HepG2 (cell line): ENCODE data around the gene KCNK7. TPM values are rescaled to one million over a fixed set of nuclear protein-coding genes. Genes with fewer than 3 reads are reported as not detected.

ENCODE experiments used
- ATF2 ChIP-seq: sonication (generic); formaldehyde crosslinking; IDR thresholded peaks from 2 replicates; pipeline ENCODE4 v1.4.0; 2020; ENCODE audit warnings: missing genetic modification reagents
- BCLAF1 ChIP-seq: fragments of 450-650 bp; IDR thresholded peaks from 2 replicates; pipeline ENCODE4 v1.6.1; 2017; ENCODE audit warnings: mild to moderate bottlenecking
- CBX2 ChIP-seq, 2 experiments: fragments of 200-600 bp in 1 of 2; sonication (generic); formaldehyde crosslinking in 1 of 2; IDR thresholded peaks; 2 replicates each; pipeline versions ENCODE4 v1.7.0 to v1.8.1; 2018 to 2022; ENCODE audit warnings: low read depth in 2 of 2, low read length in 1 of 2, mild to moderate bottlenecking in 1 of 2, missing genetic modification reagents in 1 of 2
- CC2D1A ChIP-seq: sonication (generic); formaldehyde crosslinking; IDR thresholded peaks from 2 replicates; pipeline ENCODE4 v1.8.1; 2023; ENCODE audit warnings: mild to moderate bottlenecking, missing genetic modification reagents
- DMAP1 ChIP-seq: IDR thresholded peaks from 2 replicates; pipeline ENCODE4 v1.6.1; 2016
- FOXK2 ChIP-seq: fragments of 450-650 bp; IDR thresholded peaks from 2 replicates; pipeline ENCODE4 v1.6.1; 2016
- HNF4A ChIP-seq: sonication (generic); formaldehyde crosslinking; IDR thresholded peaks from 2 replicates; pipeline ENCODE4 v1.4.0; 2020; ENCODE audit warnings: missing genetic modification reagents
- KAT7 ChIP-seq: IDR thresholded peaks from 2 replicates; pipeline ENCODE4 v1.6.1; 2018; ENCODE audit warnings: borderline replicate concordance, missing compliant biosample characterization
- MAFK ChIP-seq, 2 experiments: IDR thresholded peaks in 1 of 2; conservative IDR thresholded peaks in 1 of 2; 2 replicates each; pipeline ENCODE4 v1.6.1; 2011; ENCODE audit warnings: improper control_type of control experiment in 2 of 2, low read length in 2 of 2
- NPAS2 ChIP-seq: sonication (generic); formaldehyde crosslinking; IDR thresholded peaks from 2 replicates; pipeline ENCODE4 v1.8.0; 2022; ENCODE audit warnings: mild to moderate bottlenecking, missing genetic modification reagents, borderline replicate concordance
- RBAK ChIP-seq: sonication (generic); formaldehyde crosslinking; IDR thresholded peaks from 2 replicates; pipeline ENCODE4 v1.5.1; 2020; ENCODE audit warnings: mild to moderate bottlenecking, missing genetic modification reagents
- SP140L ChIP-seq: sonication (generic); formaldehyde crosslinking; IDR thresholded peaks from 2 replicates; pipeline ENCODE4 v1.4.0; 2020; ENCODE audit warnings: missing genetic modification reagents, borderline replicate concordance
- TBL1XR1 ChIP-seq: fragments of 150-350 bp; IDR thresholded peaks from 2 replicates; pipeline ENCODE4 v1.6.1; 2014; ENCODE audit warnings: borderline replicate concordance, low read length; ENCODE audit not compliant: partially characterized antibody
- THRA ChIP-seq: sonication (generic); formaldehyde crosslinking; IDR thresholded peaks from 2 replicates; pipeline ENCODE4 v1.4.0; 2020; ENCODE audit warnings: missing genetic modification reagents, borderline replicate concordance
- USF2 ChIP-seq, 2 experiments: sonication (generic) in 1 of 2; formaldehyde crosslinking in 1 of 2; IDR thresholded peaks; 2 replicates each; pipeline versions ENCODE4 v1.5.1 to v1.6.1; 2011 to 2020; ENCODE audit warnings: borderline replicate concordance in 1 of 2, low read depth in 1 of 2, low read length in 1 of 2, mild to moderate bottlenecking in 1 of 2, missing genetic modification reagents in 1 of 2, moderate library complexity in 1 of 2
- ZKSCAN8 ChIP-seq: IDR thresholded peaks from 2 replicates; pipeline ENCODE4 v1.6.1; 2016; ENCODE audit warnings: borderline replicate concordance, missing genetic modification reagents, missing compliant biosample characterization
- ZNF121 ChIP-seq: sonication (generic); formaldehyde crosslinking; IDR thresholded peaks from 2 replicates; pipeline ENCODE4 v1.5.0; 2020; ENCODE audit warnings: mild to moderate bottlenecking, missing genetic modification reagents
- ZNF143 ChIP-seq: sonication (generic); formaldehyde crosslinking; IDR thresholded peaks from 2 replicates; pipeline ENCODE4 v1.4.0; 2020; ENCODE audit warnings: missing genetic modification reagents
- ZNF256 ChIP-seq: sonication (generic); formaldehyde crosslinking; conservative IDR thresholded peaks from 2 replicates; pipeline ENCODE4 v1.4.0; 2020; ENCODE audit warnings: missing genetic modification reagents
- ZNF276 ChIP-seq: sonication (generic); formaldehyde crosslinking; IDR thresholded peaks from 2 replicates; pipeline ENCODE4 v1.4.0; 2020; ENCODE audit warnings: mild to moderate bottlenecking, low read depth, missing genetic modification reagents
- ZNF547 ChIP-seq: sonication (generic); formaldehyde crosslinking; IDR thresholded peaks from 2 replicates; pipeline ENCODE4 v1.5.1; 2020; ENCODE audit warnings: mild to moderate bottlenecking, missing genetic modification reagents
- polyA plus RNA-seq, 8 experiments: library from polyadenylated mRNA; depleted of rRNA in 3 of 8; stranded (reverse) in 7 of 8; unstranded in 1 of 8; fragments of >200 nt; fragmentation: Illumina TruSeq in 4 of 8; extraction: Trizol in 4 of 8; gene quantifications; 2 replicates each; pipeline versions ENCODE4 v1.2.1 to v1.2.3, GENCODE V29; 2011 to 2016; ENCODE audit warnings: low read depth in 4 of 8, missing spikeins in 1 of 8, mixed read lengths in 1 of 8; ENCODE audit not compliant: insufficient read depth in 1 of 8
- total RNA-seq, 5 experiments: library from RNA; depleted of rRNA; stranded (reverse); fragments of >200 nt; fragmentation: Illumina TruSeq; extraction: Trizol; gene quantifications; 2 replicates each; pipeline ENCODE4 v1.2.3, GENCODE V29; 2016; ENCODE audit warnings: low read depth in 1 of 5

KCNK7 gene
- total and polyA plus RNA-seq, 2 of the 13 experiments (the other 11 are each of a cell fraction or from before 2014, with no cell fraction given) = 0.11 TPM; not detected in 1

- no peak for TF ChIP-seq THRA (CRISPR knock-in tag)
- peak; percentile 26 for TF ChIP-seq DMAP1 (CRISPR knock-in tag)
- TF ChIP-seq FOXK2 = no peak; the same call in 1 of the 2 replicates
- TF ChIP-seq ZNF143 (CRISPR knock-in tag) = no peak
- peak; percentile 47; the same call in 1 of the 2 replicates for TF ChIP-seq ATF2 (CRISPR knock-in tag)
- no peak for TF ChIP-seq RBAK (CRISPR knock-in tag)
- no peak for TF ChIP-seq ZNF256 (CRISPR knock-in tag)
- no peak for TF ChIP-seq TBL1XR1
- TF ChIP-seq CBX2 (IDR thresholded peaks at IDR 0.05; ENCODE audit: low read depth, low read length) = no peak
- no peak for TF ChIP-seq CBX2 (CRISPR knock-in tag; IDR thresholded peaks at IDR 0.05; ENCODE audit: low read depth)
- peak; percentile 89 for TF ChIP-seq HNF4A
- TF ChIP-seq ZNF121 = no peak
- no peak for TF ChIP-seq ZKSCAN8 (CRISPR knock-in tag)
- TF ChIP-seq MAFK (conservative IDR thresholded peaks at IDR 0.05 in 1 of 2, IDR thresholded peaks at IDR 0.05 in 1 of 2; ENCODE audit: low read length in 2 of 2) = no peak
- no peak for TF ChIP-seq BCLAF1
- no peak for TF ChIP-seq CC2D1A
- no peak for TF ChIP-seq ZNF547 (CRISPR knock-in tag)
- no peak for TF ChIP-seq KAT7 (CRISPR knock-in tag)
- no peak for TF ChIP-seq NPAS2
- no peak for TF ChIP-seq SP140L (CRISPR knock-in tag)
- TF ChIP-seq ZNF276 (CRISPR knock-in tag) = no peak
- TF ChIP-seq USF2 (IDR thresholded peaks at IDR 0.05; ENCODE audit: low read depth, low read length) = no peak
- no peak for TF ChIP-seq USF2 (CRISPR knock-in tag; IDR thresholded peaks at IDR 0.05; ENCODE audit: borderline replicate concordance)
Observed at GRCh38 chr11:65616575-65617001, 21.0 kb upstream of the KCNK7 start (continued).
